GM19324 (cell line): ENCODE results near the gene SLC9A4.

Experiments used
- ATAC-seq: cut with Tn5 transposase; IDR thresholded peaks from one replicate; pipeline ENCODE4 v1.9.1; 2021; ENCODE audit warnings: mild to moderate bottlenecking, moderate library complexity; ENCODE audit not compliant: unreplicated experiment, low FRiP score

The SLC9A4 gene

GRCh38 chr2:102473020-102473419, at the start of gene SLC9A4:
Gene SLC9A4, plus strand, starts transcription at chr2:102473226. Its CDS starts 534 bp downstream, at chr2:102473760.
- peak; percentile 67 for ATAC-seq

GRCh38 chr2:102423368-102423767, 49.7 kb upstream of the SLC9A4 start:
- no peak for ATAC-seq

- ATAC-seq, result peak; percentile 60
Measured at GRCh38 chr2:102424754-102425153, 48.3 kb upstream of the SLC9A4 start.

GRCh38 chr2:102425441-102426132, 47.4 kb upstream of the SLC9A4 start:
- no peak for ATAC-seq

- no peak for ATAC-seq
Measured at GRCh38 chr2:102427249-102427648, 45.8 kb upstream of the SLC9A4 start.

GRCh38 chr2:102428573-102428972, 44.5 kb upstream of the SLC9A4 start:
- no peak for ATAC-seq

- no peak for ATAC-seq
Measured at GRCh38 chr2:102432386-102432785, 40.6 kb upstream of the SLC9A4 start.

- no peak for ATAC-seq
Measured at GRCh38 chr2:102433973-102434654, 38.9 kb upstream of the SLC9A4 start.

- ATAC-seq, result no peak
Measured at GRCh38 chr2:102434655-102435381, 38.2 kb upstream of the SLC9A4 start.

GRCh38 chr2:102435741-102436140, 37.3 kb upstream of the SLC9A4 start:
- no peak for ATAC-seq

GRCh38 chr2:102436323-102436722, 36.7 kb upstream of the SLC9A4 start:
- no peak for ATAC-seq

GRCh38 chr2:102437122-102437521, 35.9 kb upstream of the SLC9A4 start:
- no peak for ATAC-seq

- ATAC-seq, result no peak
Measured at GRCh38 chr2:102438111-102438510, 34.9 kb upstream of the SLC9A4 start.

GRCh38 chr2:102438578-102438977, 34.4 kb upstream of the SLC9A4 start:
- no peak for ATAC-seq

GRCh38 chr2:102439065-102439695, 33.8 kb upstream of the SLC9A4 start:
- ATAC-seq, result no peak

- peak; percentile 57 for ATAC-seq
Measured at GRCh38 chr2:102442967-102443828, 29.8 kb upstream of the SLC9A4 start.

- no peak for ATAC-seq
Measured at GRCh38 chr2:102444233-102444632, 28.8 kb upstream of the SLC9A4 start.

- no peak for ATAC-seq
Measured at GRCh38 chr2:102446936-102447335, 26.1 kb upstream of the SLC9A4 start.

- ATAC-seq, result no peak
Measured at GRCh38 chr2:102449370-102449974, 23.6 kb upstream of the SLC9A4 start.

GRCh38 chr2:102451968-102452367, 21.1 kb upstream of the SLC9A4 start:
- no peak for ATAC-seq
